Trophoblast cell (in vitro differentiated cells and primary cell): ENCODE data around the gene IQCH.

Experiments
- DNase-seq, 2 donors: peaks; one replicate each; pipeline ENCODE4 v3.0.0-alpha.2; 2016
- H2AFZ ChIP-seq: 2 replicates; pipeline ENCODE4 v1.6.1; 2013; ENCODE audit warnings: low read length, moderate library complexity, mild to moderate bottlenecking; ENCODE audit not compliant: insufficient read depth, poor library complexity
- H2AK5ac ChIP-seq: 2 replicates; pipeline ENCODE4 v1.6.1; 2013; ENCODE audit warnings: mild to moderate bottlenecking, low read length
- H2BK120ac ChIP-seq: 2 replicates; pipeline ENCODE4 v1.6.1; 2013; ENCODE audit warnings: low read length, mild to moderate bottlenecking, moderate library complexity; ENCODE audit not compliant: insufficient read depth, poor library complexity
- H2BK12ac ChIP-seq: 2 replicates; pipeline ENCODE4 v1.6.1; 2013; ENCODE audit warnings: mild to moderate bottlenecking, low read length, moderate library complexity
- H2BK5ac ChIP-seq: 2 replicates; pipeline ENCODE4 v1.6.1; 2013; ENCODE audit warnings: low read length, low read depth, moderate library complexity, mild to moderate bottlenecking; ENCODE audit not compliant: poor library complexity
- H3K14ac ChIP-seq: 2 replicates; pipeline ENCODE4 v1.6.1; 2013; ENCODE audit warnings: mild to moderate bottlenecking, low read length
- H3K18ac ChIP-seq: 2 replicates; pipeline ENCODE4 v1.6.1; 2013; ENCODE audit warnings: mild to moderate bottlenecking, low read length
- H3K23ac ChIP-seq: 2 replicates; pipeline ENCODE4 v1.6.1; 2013; ENCODE audit warnings: low read length
- H3K27ac ChIP-seq: 2 replicates; pipeline ENCODE4 v1.5.1; 2013; ENCODE audit warnings: low read depth, mild to moderate bottlenecking, inconsistent platforms, low read length, moderate library complexity
- H3K27me3 ChIP-seq: 2 replicates; pipeline ENCODE4 v1.6.1; 2013; ENCODE audit warnings: inconsistent platforms, mild to moderate bottlenecking, low read length, moderate library complexity; ENCODE audit not compliant: insufficient read depth
- H3K36me3 ChIP-seq, 2 experiments: 1 replicate in 1 of 2; 2 replicates in 1 of 2; pipeline ENCODE4 v1.6.1; 2013; ENCODE audit warnings: low read length in 2 of 2, mild to moderate bottlenecking in 2 of 2, moderate library complexity in 1 of 2; ENCODE audit not compliant: insufficient read depth in 2 of 2, control insufficient read depth in 1 of 2
- H3K4ac ChIP-seq: 2 replicates; pipeline ENCODE4 v1.6.1; 2013; ENCODE audit warnings: low read depth, mild to moderate bottlenecking, low read length, moderate library complexity
- H3K4me1 ChIP-seq, 2 experiments: 1 replicate in 1 of 2; 2 replicates in 1 of 2; pipeline ENCODE4 v1.6.1; 2013; ENCODE audit warnings: low read length in 2 of 2, mild to moderate bottlenecking in 2 of 2, moderate library complexity in 1 of 2; ENCODE audit not compliant: insufficient read depth in 2 of 2, control insufficient read depth in 1 of 2
- H3K4me2 ChIP-seq: 2 replicates; pipeline ENCODE4 v1.6.1; 2013; ENCODE audit warnings: inconsistent platforms, mild to moderate bottlenecking, low read length, moderate library complexity
- H3K4me3 ChIP-seq: 2 replicates; pipeline ENCODE4 v1.5.1; 2013; ENCODE audit warnings: mild to moderate bottlenecking, low read depth, low read length, inconsistent platforms
- H3K79me1 ChIP-seq: one replicate; pipeline ENCODE4 v1.6.1; 2013; ENCODE audit warnings: low read length
- H3K79me2 ChIP-seq: 2 replicates; pipeline ENCODE4 v1.6.1; 2013; ENCODE audit warnings: low read length, mild to moderate bottlenecking; ENCODE audit not compliant: control insufficient read depth, insufficient read depth, poor library complexity
- H3K9ac ChIP-seq: 2 replicates; pipeline ENCODE4 v1.6.1; 2013; ENCODE audit warnings: mild to moderate bottlenecking, low read length
- H3K9me3 ChIP-seq: 2 replicates; pipeline ENCODE4 v1.6.1; 2013; ENCODE audit warnings: low read depth, mild to moderate bottlenecking, control low read depth, inconsistent platforms, low read length; ENCODE audit not compliant: insufficient read depth
- H4K12ac ChIP-seq: 2 replicates; pipeline ENCODE4 v1.6.1; 2013; ENCODE audit warnings: low read depth, mild to moderate bottlenecking, low read length, moderate library complexity
- H4K8ac ChIP-seq: 2 replicates; pipeline ENCODE4 v1.6.1; 2013; ENCODE audit warnings: low read depth, mild to moderate bottlenecking, low read length, moderate library complexity
- H4K91ac ChIP-seq: one replicate; pipeline ENCODE4 v1.6.1; 2013; ENCODE audit warnings: low read depth, mild to moderate bottlenecking, low read length, moderate library complexity
- WGBS: extraction: QIAGEN DNeasy Blood & Tissue Kit; methylation state at CpG from one replicate; pipeline ENCODE4 v1.1.7; 2013; ENCODE audit warnings: missing lambda C conversion rate; ENCODE audit not compliant: insufficient read length, insufficient coverage; ENCODE audit errors: extremely low coverage; 5-methylcytosine and 5-hydroxymethylcytosine counted together

Gene IQCH

GRCh38 chr15:67480741-67481140 is 226.2 kb downstream of the IQCH start:
- Histone ChIP-seq H2AK5ac (no peak overlapping the region), H4K8ac (no peak overlapping the region), H3K4me2 (no peak overlapping the region), H2BK12ac (no peak overlapping the region), H3K27me3 (no peaks in the 10 kb centered on the region), H3K9me3 (no peaks in the 10 kb centered on the region), H4K91ac (no peak overlapping the region), H3K4ac (no peak overlapping the region), H3K36me3 (no peaks in the 10 kb centered on the region), H3K4me3 (no peak overlapping the region), H3K18ac (no peak overlapping the region), H3K4me1 (no peaks in the 10 kb centered on the region), H3K23ac (no peak overlapping the region), H3K14ac (no peak overlapping the region), H4K12ac (no peak overlapping the region), H3K79me2 (no peaks in the 10 kb centered on the region), H3K27ac (no peak overlapping the region), H2AFZ (no peak overlapping the region), H2BK5ac (no peak overlapping the region), H2BK120ac (no peak overlapping the region), H3K9ac (no peak overlapping the region), H3K79me1 (no peaks in the 10 kb centered on the region)
- WGBS, result no CpG with 5 or more reads among the region's 1 CpG
- no peak for DNase-seq

DNA sequence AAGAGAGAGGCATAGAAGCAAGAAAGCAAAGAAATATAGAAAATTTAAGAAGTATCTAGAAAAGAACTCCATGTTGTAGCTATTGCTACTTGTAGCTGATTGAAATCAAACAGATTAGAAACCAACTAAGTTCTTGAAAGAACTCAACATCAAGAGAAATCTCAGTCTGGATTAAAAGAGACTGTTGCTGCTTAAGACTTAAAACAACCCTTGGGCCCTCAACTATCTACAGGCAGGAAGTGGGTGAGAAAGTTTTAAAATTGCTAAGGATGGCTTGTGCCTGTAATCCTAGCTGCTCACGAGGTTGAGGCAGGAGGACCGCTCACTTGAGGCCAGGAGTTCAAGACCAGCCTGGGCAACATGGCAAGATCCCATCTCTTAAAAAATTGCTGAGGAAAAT is 227.1 kb downstream of the IQCH start:
- Histone ChIP-seq H3K18ac (no peak overlapping the region), H2BK5ac (no peak overlapping the region), H4K91ac (no peak overlapping the region), H4K12ac (no peak overlapping the region), H3K79me1 (no peaks in the 10 kb centered on the region), H3K9me3 (no peaks in the 10 kb centered on the region), H3K36me3 (no peaks in the 10 kb centered on the region), H3K23ac (no peak overlapping the region), H2AFZ (no peak overlapping the region), H3K4me3 (no peak overlapping the region), H3K4me2 (no peak overlapping the region), H2BK12ac (no peak overlapping the region), H3K14ac (no peak overlapping the region), H3K4me1 (no peaks in the 10 kb centered on the region), H3K27ac (no peak overlapping the region), H3K9ac (no peak overlapping the region), H3K79me2 (no peaks in the 10 kb centered on the region), H3K4ac (no peak overlapping the region), H3K27me3 (no peaks in the 10 kb centered on the region), H4K8ac (no peak overlapping the region), H2BK120ac (no peak overlapping the region), H2AK5ac (no peak overlapping the region)
- DNase-seq, result no peak
- no CpG with 5 or more reads among the region's 2 CpGs for WGBS

- Histone ChIP-seq H3K4me2 (no peak overlapping the region), H2BK120ac (no peak overlapping the region), H4K12ac (no peak overlapping the region), H2AK5ac (no peak overlapping the region), H4K91ac (no peak overlapping the region), H3K9me3 (no peaks in the 10 kb centered on the region), H4K8ac (no peak overlapping the region), H3K36me3 (no peaks in the 10 kb centered on the region), H3K4ac (no peak overlapping the region), H2BK5ac (no peak overlapping the region), H3K4me1 (no peaks in the 10 kb centered on the region), H3K4me3 (no peak overlapping the region), H3K9ac (no peak overlapping the region), H3K18ac (no peak overlapping the region), H3K14ac (no peak overlapping the region), H3K23ac (no peak overlapping the region), H2AFZ (no peak overlapping the region), H3K27me3 (no peaks in the 10 kb centered on the region), H3K79me1 (no peaks in the 10 kb centered on the region), H3K27ac (no peak overlapping the region), H3K79me2 (no peaks in the 10 kb centered on the region), H2BK12ac (no peak overlapping the region)
- DNase-seq, result no peak
- no CpG with 5 or more reads among the region's 1 CpG for WGBS
Observed at GRCh38 chr15:67495585-67495984, 241.0 kb downstream of the IQCH start.

GRCh38 chr15:67501177-67501835 is 246.7 kb downstream of the IQCH start:
- Histone ChIP-seq H3K23ac (no peak overlapping the region), H3K18ac (no peak overlapping the region), H2AFZ (no peak overlapping the region), H3K4me3 (no peak overlapping the region), H4K91ac (no peak overlapping the region), H3K27ac (no peak overlapping the region), H2AK5ac (no peak overlapping the region), H3K9me3 (no peaks in the 10 kb centered on the region), H3K79me1 (no peaks in the 10 kb centered on the region), H2BK12ac (no peak overlapping the region), H3K4me2 (no peak overlapping the region), H4K12ac (no peak overlapping the region), H3K79me2 (no peaks in the 10 kb centered on the region), H2BK5ac (no peak overlapping the region), H2BK120ac (no peak overlapping the region), H3K36me3 (no peaks in the 10 kb centered on the region), H3K9ac (no peak overlapping the region), H3K4ac (no peak overlapping the region), H3K27me3 (no peaks in the 10 kb centered on the region), H3K4me1 (no peaks in the 10 kb centered on the region), H3K14ac (no peak overlapping the region), H4K8ac (no peak overlapping the region)
- no CpG with 5 or more reads among the region's 2 CpGs for WGBS
- peak in 1 of 2 donors; percentile 1 for DNase-seq
